Measurements from ENCODE around the gene KRTAP17-1.

DNA sequence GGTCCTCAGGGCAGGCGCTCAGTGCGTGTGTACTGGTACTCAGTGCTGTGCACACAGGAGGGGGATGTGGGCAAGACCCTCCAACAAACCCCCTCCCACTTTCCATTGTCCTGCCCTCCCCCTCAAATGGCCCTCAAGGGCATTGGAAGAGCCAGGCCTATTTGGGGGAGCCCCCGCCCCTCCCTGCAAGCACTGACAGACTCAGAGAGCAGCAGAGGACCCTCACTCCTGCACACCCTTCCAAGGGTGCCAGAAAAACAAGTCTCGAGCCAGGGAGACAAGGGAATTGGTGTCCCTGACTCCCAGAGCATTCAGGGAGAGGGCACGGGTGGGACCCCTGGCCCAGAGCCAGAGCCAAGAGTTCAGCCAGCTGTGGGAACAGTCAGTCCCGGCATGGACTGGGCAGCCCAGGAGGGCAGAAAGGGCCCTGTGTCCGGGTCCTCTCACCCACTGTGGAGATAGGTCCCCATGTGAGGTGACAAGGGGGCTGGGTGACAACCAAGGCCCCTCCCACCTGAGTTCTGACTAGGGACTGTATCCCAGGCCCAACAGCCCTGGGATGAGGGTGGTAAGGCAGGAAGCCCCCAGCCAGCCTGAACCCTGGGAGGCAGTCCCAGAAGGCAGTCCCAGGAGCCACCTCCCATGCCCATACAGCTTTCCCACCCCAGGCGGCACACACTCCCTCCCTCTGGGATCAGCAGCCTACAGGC lies 12.1 kb upstream of the KRTAP17-1 start:
- TF ChIP-seq POLR2AphosphoS5 (IDR thresholded peaks at IDR 0.05) (no peak), POLR2A (IDR thresholded peaks at IDR 0.05) (no peak)
- TF ChIP-seq, protein P1, sequence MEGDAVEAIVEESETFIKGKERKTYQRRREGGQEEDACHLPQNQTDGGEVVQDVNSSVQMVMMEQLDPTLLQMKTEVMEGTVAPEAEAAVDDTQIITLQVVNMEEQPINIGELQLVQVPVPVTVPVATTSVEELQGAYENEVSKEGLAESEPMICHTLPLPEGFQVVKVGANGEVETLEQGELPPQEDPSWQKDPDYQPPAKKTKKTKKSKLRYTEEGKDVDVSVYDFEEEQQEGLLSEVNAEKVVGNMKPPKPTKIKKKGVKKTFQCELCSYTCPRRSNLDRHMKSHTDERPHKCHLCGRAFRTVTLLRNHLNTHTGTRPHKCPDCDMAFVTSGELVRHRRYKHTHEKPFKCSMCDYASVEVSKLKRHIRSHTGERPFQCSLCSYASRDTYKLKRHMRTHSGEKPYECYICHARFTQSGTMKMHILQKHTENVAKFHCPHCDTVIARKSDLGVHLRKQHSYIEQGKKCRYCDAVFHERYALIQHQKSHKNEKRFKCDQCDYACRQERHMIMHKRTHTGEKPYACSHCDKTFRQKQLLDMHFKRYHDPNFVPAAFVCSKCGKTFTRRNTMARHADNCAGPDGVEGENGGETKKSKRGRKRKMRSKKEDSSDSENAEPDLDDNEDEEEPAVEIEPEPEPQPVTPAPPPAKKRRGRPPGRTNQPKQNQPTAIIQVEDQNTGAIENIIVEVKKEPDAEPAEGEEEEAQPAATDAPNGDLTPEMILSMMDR (IDR thresholded peaks at IDR 0.05) = no peak

Measured in prostate gland (tissue), 2 donors.